Endodermal cell (in vitro differentiated cells): Measurements from ENCODE around the gene CR1. TPM values are rescaled to one million over a fixed set of nuclear protein-coding genes. Genes with fewer than 3 reads are reported as not detected.

Source experiments
- DNase-seq: peaks from one replicate; pipeline ENCODE4 v3.0.0-alpha.2; 2017
- H3K27ac ChIP-seq: 2 replicates; pipeline ENCODE4 v1.5.1; 2013; ENCODE audit warnings: mild to moderate bottlenecking, low read depth, low read length, moderate library complexity
- H3K27me3 ChIP-seq: 2 replicates; pipeline ENCODE4 v1.6.1; 2013; ENCODE audit warnings: mild to moderate bottlenecking, low read length, moderate library complexity; ENCODE audit not compliant: insufficient read depth, control insufficient read depth, poor library complexity, severe bottlenecking
- H3K36me3 ChIP-seq: 2 replicates; pipeline ENCODE4 v1.7.0; 2013; ENCODE audit warnings: mild to moderate bottlenecking, low read length, moderate library complexity; ENCODE audit not compliant: control insufficient read depth, insufficient read depth
- H3K4me1 ChIP-seq: one replicate; pipeline ENCODE4 v1.7.0; 2013; ENCODE audit warnings: low read length; ENCODE audit not compliant: control insufficient read depth, insufficient read depth
- H3K4me3 ChIP-seq: 2 replicates; pipeline ENCODE4 v1.5.1; 2013; ENCODE audit warnings: mild to moderate bottlenecking, low read length, moderate library complexity
- H3K9ac ChIP-seq: 2 replicates; pipeline ENCODE4 v1.6.1; 2013; ENCODE audit warnings: mild to moderate bottlenecking, low read length, moderate library complexity; ENCODE audit not compliant: poor library complexity, severe bottlenecking; ENCODE audit errors: extremely low read depth
- H3K9me3 ChIP-seq: 2 replicates; pipeline ENCODE4 v1.6.1; 2013; ENCODE audit warnings: mild to moderate bottlenecking, low read length, moderate library complexity; ENCODE audit not compliant: control insufficient read depth
- H3K27ac Mint-ChIP-seq: 2 replicates; pipeline ENCODE4 v1.8.0; 2020; ENCODE audit warnings: mixed read lengths
- H3K27me3 Mint-ChIP-seq: 2 replicates; pipeline ENCODE4 v1.8.0; 2021; ENCODE audit warnings: mild to moderate bottlenecking, mixed read lengths; ENCODE audit not compliant: insufficient read depth
- H3K36me3 Mint-ChIP-seq: 2 replicates; pipeline ENCODE4 v1.8.0; 2020; ENCODE audit warnings: low read depth, mixed read lengths
- H3K4me1 Mint-ChIP-seq: 2 replicates; pipeline ENCODE4 v1.8.0; 2020; ENCODE audit warnings: mixed read lengths
- H3K4me3 Mint-ChIP-seq: 2 replicates; pipeline ENCODE4 v1.8.0; 2020; ENCODE audit warnings: mild to moderate bottlenecking, moderate library complexity, mixed read lengths
- H3K9me3 Mint-ChIP-seq: 2 replicates; pipeline ENCODE4 v1.8.0; 2020; ENCODE audit warnings: mild to moderate bottlenecking, mixed read lengths
- CTCF ChIP-seq: fragments of 200-600 bp; sonication (generic); conservative IDR thresholded peaks from 2 replicates; pipeline ENCODE4 v1.5.0; 2021; ENCODE audit warnings: antibody characterized with exemption, mild to moderate bottlenecking
- WGBS, 2 experiments: methylation state at CpG; one replicate each; pipeline versions ENCODE4 v1.1.5 to v1.1.7; 2013; ENCODE audit warnings: missing lambda C conversion rate in 2 of 2, mixed read lengths in 1 of 2; ENCODE audit not compliant: insufficient coverage in 1 of 2, insufficient read length in 1 of 2; 5-methylcytosine and 5-hydroxymethylcytosine counted together
- total RNA-seq, 2 donors: library from RNA; stranded (reverse); fragmentation: NEBNext Ultra II Directional in 1 of 2; extraction: Animal tissue kit (Norgen Biotek cat#: 25700) in 1 of 2; gene quantifications; 2 replicates in 1 of 2; 3 replicates in 1 of 2; pipeline ENCODE4 v1.2.1, GENCODE V29; 2021

Gene CR1
- total RNA-seq, 2 donors from 2014 or later = 0.07 TPM; not detected in 1

GRCh38 chr1:207455183-207455754 lies 40.7 kb upstream of the CR1 start:
- 71 to 78% methylated on average over 6 of the region's 6 CpGs for WGBS, 2 experiments

GRCh38 chr1:207458414-207458813 lies 37.5 kb upstream of the CR1 start:
- WGBS, 2 experiments = 83 to 100% methylated on average over 1 of the region's 1 CpG

More at GRCh38 chr1:207455183-207455754, 40.7 kb upstream of the CR1 start:
- Histone ChIP-seq H3K4me3 (peak overlapping the region; percentile 76), H3K9ac (no peak overlapping the region), H3K36me3 (no peaks in the 10 kb centered on the region), H3K27me3 (peaks cover 98% of the 10 kb centered on the region), H3K27ac (no peak overlapping the region), H3K4me1 (no peaks in the 10 kb centered on the region), H3K9me3 (no peaks in the 10 kb centered on the region)
- Mint-ChIP-seq H3K27ac (no peak overlapping the region), H3K9me3 (no peaks in the 10 kb centered on the region), H3K36me3 (no peaks in the 10 kb centered on the region), H3K27me3 (peaks cover 29% of the 10 kb centered on the region), H3K4me1 (no peaks in the 10 kb centered on the region), H3K4me3 (peak overlapping the region; percentile 53)
- TF ChIP-seq CTCF = no peak
- DNase-seq = no peak

GRCh38 chr1:207459008-207459407 lies 36.9 kb upstream of the CR1 start:
- TF ChIP-seq CTCF = no peak

More at GRCh38 chr1:207458414-207458813, 37.5 kb upstream of the CR1 start:
- Histone ChIP-seq H3K27me3 (peaks cover 87% of the 10 kb centered on the region), H3K9me3 (no peaks in the 10 kb centered on the region), H3K4me1 (no peaks in the 10 kb centered on the region), H3K36me3 (no peaks in the 10 kb centered on the region), H3K4me3 (no peak overlapping the region), H3K9ac (no peak overlapping the region), H3K27ac (no peak overlapping the region)
- TF ChIP-seq CTCF = no peak
- Mint-ChIP-seq H3K9me3 (no peaks in the 10 kb centered on the region), H3K27ac (no peak overlapping the region), H3K27me3 (peaks cover 12% of the 10 kb centered on the region), H3K4me3 (no peak overlapping the region), H3K36me3 (no peaks in the 10 kb centered on the region), H3K4me1 (no peaks in the 10 kb centered on the region)
- no peak for DNase-seq

More at GRCh38 chr1:207459008-207459407, 36.9 kb upstream of the CR1 start:
- peaks cover 87% of the 10 kb centered on the region for H3K27me3 ChIP-seq
- H3K9me3 Mint-ChIP-seq = no peaks in the 10 kb centered on the region
- no peaks in the 10 kb centered on the region for H3K36me3 ChIP-seq
- H3K4me3 ChIP-seq = no peak overlapping the region
- 91% methylated on average over 2 of the region's 2 CpGs; no CpG with 5 or more reads in 1 of the 2 experiments for WGBS, 2 experiments
- H3K36me3 Mint-ChIP-seq = no peaks in the 10 kb centered on the region
- H3K27ac ChIP-seq = no peak overlapping the region
- peaks cover 8% of the 10 kb centered on the region for H3K27me3 Mint-ChIP-seq
- H3K9ac ChIP-seq = no peak overlapping the region
- no peak overlapping the region for H3K4me3 Mint-ChIP-seq
- no peaks in the 10 kb centered on the region for H3K4me1 Mint-ChIP-seq
- no peak overlapping the region for H3K27ac Mint-ChIP-seq
- no peaks in the 10 kb centered on the region for H3K9me3 ChIP-seq
- DNase-seq = no peak
- no peaks in the 10 kb centered on the region for H3K4me1 ChIP-seq
